HL-60/S4 treated with retinoic acid at 250 ng/mL for 4 days and 3 days (cell line): ENCODE results near the gene SAE1.
"Not testable (repeated sequence)": the region's sequence is repeated elsewhere in the genome, so short reads cannot be mapped to it uniquely, and the experiment has no call there.

Experiments
- in situ Hi-C: fragments of 300-500 bp; cut with MboI; formaldehyde crosslinking; loops from 2 replicates; pipeline ENCODE4 v1.7.0; 2022; ENCODE audit warnings: low sequenced_read_pairs

The SAE1 gene

DNA sequence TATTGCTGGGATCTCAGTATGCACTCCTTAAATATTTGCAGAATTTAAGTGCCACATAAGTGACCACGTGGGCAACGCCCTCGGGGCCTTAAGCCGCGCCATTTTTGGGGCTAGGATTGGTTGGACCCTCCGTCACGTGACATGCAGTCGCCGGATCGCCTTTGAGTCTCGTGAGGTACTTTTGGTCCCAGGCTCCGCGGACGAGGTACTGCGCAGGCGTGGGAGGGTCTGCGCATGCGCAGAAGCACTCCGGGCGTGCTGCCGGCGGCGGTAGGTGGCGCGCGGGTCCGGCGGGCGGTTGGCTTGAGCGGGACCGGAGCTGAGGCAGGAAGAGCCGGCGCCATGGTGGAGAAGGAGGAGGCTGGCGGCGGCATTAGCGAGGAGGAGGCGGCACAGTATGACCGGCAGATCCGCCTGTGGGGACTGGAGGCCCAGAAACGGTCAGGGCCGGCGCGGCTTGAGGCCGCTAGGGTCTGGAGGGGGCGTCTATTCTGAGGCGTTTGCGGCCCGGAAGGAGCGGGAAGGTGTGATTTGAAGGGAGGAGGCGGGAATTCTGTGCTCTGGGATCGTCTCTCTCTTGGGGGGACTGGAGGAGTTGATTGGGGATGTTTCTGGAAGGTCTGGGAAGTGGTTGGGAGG, at the start of gene SAE1:
Gene SAE1 (plus strand): TSS at position 247 of the 639 bp plus-strand sequence. CDS start 96 bp downstream, at position 343.
- in situ Hi-C loops: no loop called here

GRCh38 chr19:47081095-47081494, 49.5 kb upstream of the SAE1 start:
- in situ Hi-C loops: no loop called here

DNA sequence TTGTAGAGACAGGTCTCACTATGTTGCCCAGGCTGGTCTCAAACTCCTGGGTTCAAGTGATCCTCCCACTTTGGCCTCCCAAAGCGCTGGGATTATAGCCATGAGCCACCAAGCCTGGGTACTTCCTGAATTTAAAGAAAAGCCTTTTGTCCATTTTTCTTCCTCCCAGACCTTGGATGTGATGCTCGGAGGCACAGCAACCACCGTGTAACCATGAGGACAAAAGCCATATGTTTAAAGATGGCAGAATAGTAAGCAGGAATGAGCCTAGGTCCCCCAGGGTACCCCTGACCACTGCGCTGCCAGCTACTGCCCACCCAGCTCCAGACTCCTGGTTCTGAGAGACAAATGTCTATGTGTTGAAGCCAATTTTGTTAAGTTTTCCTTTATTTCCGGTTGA, 48.1 kb upstream of the SAE1 start:
- in situ Hi-C loops: no loop called here

- in situ Hi-C loops: no loop called here
Observed at GRCh38 chr19:47084879-47085439, 45.7 kb upstream of the SAE1 start.

GRCh38 chr19:47086280-47086679, 44.4 kb upstream of the SAE1 start:
- in situ Hi-C loops: no loop called here

DNA sequence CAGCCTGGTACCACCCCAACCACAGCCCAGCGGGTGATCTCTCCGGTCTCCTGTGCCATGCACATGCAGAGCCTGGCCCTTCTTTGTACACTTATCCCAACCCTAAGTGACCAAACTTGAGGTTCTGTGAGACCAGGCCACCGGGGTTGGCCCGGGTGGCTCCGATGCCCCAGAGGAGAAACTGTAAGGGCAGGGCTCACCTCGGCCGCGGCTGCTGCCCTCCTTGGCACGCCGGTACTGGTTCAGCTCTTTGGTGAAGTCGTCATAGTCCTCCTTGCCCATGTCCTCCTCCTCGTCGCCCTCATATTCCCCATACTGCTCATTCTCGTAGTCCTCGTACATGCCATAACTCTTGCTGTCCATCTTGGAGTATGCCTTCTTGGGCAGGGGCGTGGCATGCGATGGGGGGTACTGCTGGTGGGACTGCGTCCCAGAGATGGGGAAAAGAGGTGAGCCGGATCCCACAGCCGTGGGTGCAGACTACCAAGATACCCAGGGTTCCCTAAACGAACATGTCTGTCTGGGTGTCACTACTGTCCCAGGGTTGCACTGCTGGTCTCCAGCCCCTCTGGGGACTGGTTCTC, 40.8 kb upstream of the SAE1 start:
- in situ Hi-C loops: no loop called here

- in situ Hi-C loops: no loop called here
Observed at GRCh38 chr19:47093254-47093653, 37.4 kb upstream of the SAE1 start.

DNA sequence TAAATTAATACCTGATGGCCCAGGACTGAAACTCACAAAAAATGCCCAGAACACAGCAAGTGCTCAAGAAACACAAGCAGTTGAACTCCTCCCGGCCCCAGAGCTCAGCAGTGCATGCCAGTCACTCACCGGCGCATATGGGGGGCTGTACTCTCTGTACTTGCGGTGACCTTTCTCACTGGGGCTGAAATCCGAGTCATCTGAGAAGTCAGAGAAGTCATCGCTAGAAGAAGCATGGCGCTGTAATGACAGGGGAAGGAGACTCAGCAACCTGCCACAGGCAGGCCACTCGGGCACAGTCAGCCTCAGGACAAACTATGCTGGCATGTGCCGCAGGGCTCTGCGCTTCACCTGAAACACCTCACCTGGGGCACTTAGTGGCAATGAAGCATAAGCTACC, 36.8 kb upstream of the SAE1 start:
- in situ Hi-C loops: no loop called here

DNA sequence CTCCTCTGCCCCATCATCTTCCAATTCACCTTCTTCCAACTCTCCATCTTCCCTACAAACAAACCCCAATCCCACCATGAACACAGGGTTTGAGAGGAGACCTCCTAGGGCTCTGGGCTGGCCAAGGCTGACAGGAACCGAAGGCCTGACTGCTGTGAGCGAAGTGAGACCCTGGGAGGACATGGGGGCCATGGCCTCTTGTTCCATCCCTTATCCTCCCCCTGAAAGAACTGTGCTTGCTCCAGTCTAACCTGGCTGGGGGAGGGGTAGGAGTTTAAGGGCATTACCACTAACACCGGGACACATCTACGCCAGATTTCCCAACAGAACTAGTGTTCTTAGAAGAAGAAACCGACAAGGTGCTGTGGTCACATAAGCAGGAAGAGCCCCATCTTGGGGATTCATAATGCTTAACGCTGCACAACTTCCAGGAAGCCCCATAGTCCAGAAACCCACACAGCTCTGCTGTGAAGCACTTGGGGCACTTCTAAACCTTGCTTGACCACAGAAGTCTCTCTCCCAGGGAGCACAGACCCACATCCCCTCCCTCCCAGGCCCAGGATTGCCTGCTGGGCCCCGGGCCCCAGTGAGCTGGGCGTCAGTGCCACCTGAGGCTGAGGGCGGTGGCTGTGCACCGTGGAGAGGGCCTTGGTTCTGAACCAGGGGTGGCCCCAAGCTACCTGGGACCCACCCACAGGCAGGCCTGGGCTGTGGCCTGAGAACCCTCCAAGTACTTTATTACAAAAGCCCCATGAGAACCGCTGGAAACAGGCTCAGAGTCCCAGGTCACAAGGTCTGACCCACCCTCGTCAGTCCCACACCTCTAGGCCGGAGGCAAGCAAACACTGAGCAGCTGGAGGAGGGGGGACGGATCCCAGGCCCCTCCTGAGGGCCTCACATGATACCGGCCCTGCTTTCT, 35.8 kb upstream of the SAE1 start:
- in situ Hi-C loops: no loop called here

DNA sequence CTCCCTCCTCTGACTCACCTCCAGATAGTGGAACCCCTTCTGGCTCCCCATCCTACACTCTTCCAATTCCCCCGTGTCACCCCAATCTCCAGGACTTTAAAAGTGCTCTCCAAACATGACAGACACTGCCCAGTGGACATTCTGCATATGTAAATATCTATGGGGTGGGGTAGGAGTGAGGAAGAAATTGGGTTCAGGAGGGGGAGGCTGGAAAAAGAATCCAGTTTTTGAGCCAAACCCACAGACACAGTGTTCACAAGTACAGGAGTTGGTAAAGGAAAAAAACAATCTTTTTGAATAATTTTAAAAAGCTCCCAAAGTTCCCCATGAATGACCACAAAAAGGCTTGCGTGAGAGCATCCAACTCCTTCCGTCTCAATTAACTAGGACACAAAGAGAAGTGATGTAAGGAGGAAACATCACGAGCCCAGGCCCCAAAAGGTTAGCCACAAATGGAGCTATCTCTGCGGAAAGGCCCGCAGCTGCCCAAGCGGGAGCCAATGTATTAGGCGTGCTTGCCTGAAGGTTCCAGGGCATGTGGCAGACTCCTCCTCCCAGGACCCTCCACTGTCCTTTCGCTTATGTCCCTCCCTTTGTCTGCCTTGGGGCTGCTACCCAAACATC, 35.0 kb upstream of the SAE1 start:
- in situ Hi-C loops: no loop called here

GRCh38 chr19:47096100-47096704, 34.4 kb upstream of the SAE1 start:
- in situ Hi-C loops: no loop called here

DNA sequence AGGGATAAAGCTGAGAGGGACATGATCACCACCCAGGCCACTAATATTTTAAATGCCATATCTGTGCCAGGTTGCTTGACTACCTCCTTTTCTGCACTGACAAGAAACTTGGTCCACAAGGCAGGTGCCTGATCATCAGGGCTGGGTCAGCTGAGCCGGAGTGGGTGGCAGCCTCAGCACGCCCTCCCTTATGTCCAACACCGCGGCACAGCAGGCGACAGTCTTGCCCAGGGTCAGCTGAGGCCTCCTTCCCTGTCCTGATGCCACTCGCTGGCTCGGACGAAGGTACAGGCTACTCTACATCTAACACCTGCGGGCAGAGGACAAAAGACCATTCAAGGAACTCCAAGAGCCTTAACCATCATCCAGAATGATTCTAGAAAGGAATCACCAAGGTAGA, 33.9 kb upstream of the SAE1 start:
- in situ Hi-C loops: no loop called here

DNA sequence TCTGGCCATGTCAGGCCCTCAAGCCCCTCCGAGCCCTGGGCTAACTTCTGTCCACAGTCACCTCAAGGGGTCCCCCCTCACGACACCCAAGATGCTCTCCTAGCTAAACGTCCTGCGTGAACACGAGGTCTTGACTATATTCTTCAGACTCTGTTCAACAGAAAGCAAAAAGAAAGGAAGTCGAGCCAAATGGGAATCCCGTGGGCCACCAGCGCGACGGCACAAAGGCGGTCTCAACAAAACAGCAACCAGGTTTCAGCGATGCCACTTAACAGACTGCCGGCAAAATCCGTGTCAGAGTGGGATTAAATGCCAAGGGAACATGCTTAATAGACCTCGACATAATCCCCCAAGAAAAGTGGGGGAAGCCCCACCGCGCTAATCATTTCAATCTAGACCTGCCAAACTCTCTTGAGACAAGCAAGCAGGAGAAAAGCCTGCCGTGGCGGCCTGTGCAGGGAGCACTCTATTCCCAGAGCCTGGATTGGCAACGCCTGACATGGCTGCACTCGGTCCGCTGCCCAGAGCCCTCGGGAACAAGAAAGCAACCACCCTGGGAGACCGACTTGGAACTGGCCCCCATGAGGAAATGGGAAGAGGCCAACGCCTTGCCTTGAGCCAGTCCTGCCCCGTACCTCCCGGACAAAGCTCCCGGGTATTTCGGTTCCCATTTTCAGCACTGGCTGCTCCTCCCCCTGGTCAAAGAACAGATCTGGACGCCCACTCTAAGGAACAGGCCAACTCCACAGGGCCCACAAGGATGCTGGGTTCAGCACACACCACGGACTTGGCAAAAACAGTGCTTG, 33.0 kb upstream of the SAE1 start:
- in situ Hi-C loops: no loop called here

GRCh38 chr19:47098608-47099007, 32.0 kb upstream of the SAE1 start:
- in situ Hi-C loops: no loop called here

DNA sequence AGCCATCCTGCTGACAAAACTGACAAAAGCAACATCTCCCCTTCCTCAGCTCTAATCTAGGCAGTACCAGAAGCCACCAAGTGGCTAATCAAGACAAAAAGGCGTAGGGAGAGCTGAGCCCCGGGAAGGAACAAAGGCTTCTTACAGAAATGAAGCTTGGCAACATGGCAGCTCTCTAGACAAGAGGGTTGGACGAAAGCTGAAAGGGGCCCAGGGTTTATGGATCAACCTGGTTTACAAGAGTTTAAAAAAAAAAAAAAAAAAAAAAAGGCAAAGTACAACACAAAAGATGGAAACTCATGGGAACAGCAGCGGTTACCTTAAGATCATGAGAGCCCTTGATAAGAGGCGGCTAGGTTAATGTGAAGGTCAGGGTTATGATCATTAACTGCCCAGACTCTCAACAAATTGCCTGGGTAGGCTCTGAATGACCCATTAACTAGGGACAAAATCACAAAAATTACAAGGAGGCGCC, 31.0 kb upstream of the SAE1 start:
- in situ Hi-C loops: no loop called here

DNA sequence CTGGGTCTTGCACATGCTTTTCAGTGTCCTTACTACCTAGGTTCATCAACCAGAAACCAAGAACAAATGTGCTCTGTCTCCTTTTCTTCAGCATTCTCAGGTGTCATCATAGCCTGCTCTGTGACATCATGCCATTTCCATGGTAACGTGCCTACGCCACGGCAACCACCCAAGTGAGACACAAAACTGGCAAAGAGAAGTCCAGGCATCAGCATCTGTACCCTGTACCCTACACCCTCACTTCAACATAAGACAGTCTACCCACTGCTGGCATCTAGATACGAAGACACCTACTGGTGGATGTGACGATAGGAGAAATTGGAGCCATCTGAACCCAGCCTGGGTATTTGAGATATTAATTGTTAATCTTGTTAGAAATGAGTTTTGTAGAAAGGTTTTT, 30.3 kb upstream of the SAE1 start:
- in situ Hi-C loops: no loop called here

DNA sequence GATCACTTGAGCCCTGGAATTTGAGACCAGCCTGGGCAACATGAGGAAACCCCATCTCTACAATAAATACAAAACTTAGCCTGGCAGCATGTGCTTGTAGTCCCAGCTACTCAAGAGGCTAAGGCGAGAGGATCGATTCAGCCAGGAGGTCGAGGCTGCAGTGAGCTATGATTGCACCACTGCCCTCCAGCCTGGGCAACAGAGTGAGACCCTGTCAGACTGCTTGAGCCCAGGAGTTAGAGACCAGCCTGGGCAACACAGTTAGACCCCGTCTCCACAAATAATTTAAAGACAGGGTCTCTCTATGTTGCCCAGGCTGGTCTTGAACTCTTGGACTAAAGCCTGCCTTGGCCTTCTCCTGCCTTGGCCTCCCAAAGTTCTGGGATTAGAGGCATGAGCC, 29.5 kb upstream of the SAE1 start:
- in situ Hi-C loops: not testable (repeated sequence)

GRCh38 chr19:47102346-47103060, 28.1 kb upstream of the SAE1 start:
- in situ Hi-C loops: no loop called here

DNA sequence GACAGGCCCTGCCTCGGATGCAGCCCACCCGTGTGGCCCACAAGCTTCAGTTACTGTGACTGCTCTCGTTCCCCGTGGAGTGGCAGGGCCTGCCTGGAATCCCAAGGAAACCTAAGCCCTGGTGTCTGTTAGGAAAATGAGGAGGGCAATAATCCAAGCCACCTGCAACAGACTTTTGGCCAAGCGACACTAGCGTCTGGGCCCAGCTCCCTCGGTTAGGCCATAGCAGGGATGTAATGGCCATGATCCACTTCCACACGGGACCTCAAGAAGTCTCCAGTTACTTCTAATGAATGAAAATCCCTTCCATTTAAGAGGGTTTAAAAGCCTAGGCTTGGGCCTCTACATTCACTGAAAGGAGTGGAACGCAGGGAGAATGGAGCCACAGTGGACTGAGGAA, 26.0 kb upstream of the SAE1 start:
- in situ Hi-C loops: no loop called here
